Naive thymus-derived CD4-positive, alpha-beta T cell (primary cell): ENCODE results near the gene RGS11. TPM values are rescaled to one million over a fixed set of nuclear protein-coding genes. Genes with fewer than 3 reads are reported as not detected.

Experiments
- ATAC-seq: fragments of 150-1000 bp; cut with Tn5 transposase; 2 replicates; pipeline ENCODE4 v1.10.0; 2021; ENCODE audit warnings: mild to moderate bottlenecking, moderate library complexity
- CTCF ChIA-PET: fragments of 350-600 bp; sonication (Branson Sonifier 250); formaldehyde crosslinking; loops from one replicate; lab custom pipeline; 2021; ENCODE audit warnings: antibody characterized with exemption; lab: Charles Lee
- POLR2A ChIA-PET: fragments of 350-600 bp; sonication (Branson Sonifier 250); formaldehyde crosslinking; loops from one replicate; lab custom pipeline; 2021; ENCODE audit warnings: antibody characterized with exemption, inconsistent platforms; lab: Charles Lee
- DNase-seq, 9 donors: peaks; one replicate each; pipeline versions ENCODE4 v3.0.0 to v3.0.0-alpha.2; 2020 to 2022; ENCODE audit warnings: mixed read lengths in 1 of 9
- H3K27ac ChIP-seq: one replicate; pipeline ENCODE4 v1.7.0; 2013; ENCODE audit warnings: mild to moderate bottlenecking, low read depth, low read length, moderate library complexity
- H3K27me3 ChIP-seq, 2 donors: one replicate each; pipeline ENCODE4 v1.7.0; 2013; ENCODE audit warnings: low read length in 2 of 2, mild to moderate bottlenecking in 2 of 2, moderate library complexity in 2 of 2; ENCODE audit not compliant: control insufficient read depth in 2 of 2, insufficient read depth in 2 of 2
- H3K36me3 ChIP-seq, 3 experiments: 1 replicate in 2 of 3; 2 replicates in 1 of 3; pipeline ENCODE4 v1.7.0; 2013; ENCODE audit warnings: low read length in 3 of 3, mild to moderate bottlenecking in 3 of 3, moderate library complexity in 1 of 3; ENCODE audit not compliant: insufficient read depth in 3 of 3, control insufficient read depth in 2 of 3
- H3K4me1 ChIP-seq, 2 donors: one replicate each; pipeline ENCODE4 v1.7.0; 2013; ENCODE audit warnings: low read length in 2 of 2, mild to moderate bottlenecking in 2 of 2, moderate library complexity in 1 of 2; ENCODE audit not compliant: control insufficient read depth in 2 of 2, insufficient read depth in 2 of 2
- H3K4me3 ChIP-seq: 2 replicates; pipeline ENCODE4 v1.7.0; 2013; ENCODE audit warnings: mild to moderate bottlenecking, low read length
- H3K9me3 ChIP-seq, 3 experiments: 1 replicate in 2 of 3; 2 replicates in 1 of 3; pipeline ENCODE4 v1.7.0; 2013; ENCODE audit warnings: low read length in 3 of 3; ENCODE audit not compliant: control insufficient read depth in 2 of 3
- H3K27ac Mint-ChIP-seq, 9 donors: one replicate each; pipeline ENCODE4 v1.8.0; 2020 to 2022; ENCODE audit warnings: mixed read lengths in 9 of 9, mild to moderate bottlenecking in 8 of 9, moderate library complexity in 5 of 9, inconsistent platforms in 2 of 9
- H3K27me3 Mint-ChIP-seq, 5 donors: one replicate each; pipeline ENCODE4 v1.8.0; 2021 to 2022; ENCODE audit warnings: mixed read lengths in 5 of 5, mild to moderate bottlenecking in 1 of 5
- H3K36me3 Mint-ChIP-seq, 5 donors: one replicate each; pipeline ENCODE4 v1.8.0; 2020 to 2022; ENCODE audit warnings: mixed read lengths in 5 of 5, mild to moderate bottlenecking in 3 of 5, inconsistent platforms in 1 of 5
- H3K4me1 Mint-ChIP-seq, 7 donors: one replicate each; pipeline ENCODE4 v1.8.0; 2020 to 2022; ENCODE audit warnings: mixed read lengths in 7 of 7, mild to moderate bottlenecking in 3 of 7, inconsistent platforms in 1 of 7
- H3K4me3 Mint-ChIP-seq, 10 donors: one replicate each; pipeline ENCODE4 v1.8.0; 2020 to 2022; ENCODE audit warnings: mild to moderate bottlenecking in 10 of 10, mixed read lengths in 10 of 10, moderate library complexity in 6 of 10, inconsistent platforms in 2 of 10
- H3K9me3 Mint-ChIP-seq, 11 donors: one replicate each; pipeline ENCODE4 v1.8.0; 2020 to 2022; ENCODE audit warnings: mixed read lengths in 11 of 11, mild to moderate bottlenecking in 4 of 11, inconsistent platforms in 1 of 11, moderate library complexity in 1 of 11
- intact Hi-C, 2 donors: fragments of 100-400 bp; cut with micrococcal nuclease; formaldehyde crosslinking; loops; one replicate each; pipeline ENCODE4 v1.15.1; 2023
- polyA plus RNA-seq, 2 donors: library from polyadenylated mRNA; unstranded; fragments of 300-500 nt; fragmentation: Illumina TruSeq; gene quantifications; one replicate each; pipeline ENCODE4 v1.2.3, GENCODE V29; 2021
- total RNA-seq, 6 experiments: library from RNA in 5 of 6; stranded (reverse) in 5 of 6; gene quantifications; 1 replicate in 5 of 6; 2 replicates in 1 of 6; pipeline ENCODE4 v1.2.3 and lab custom pipeline; 2021 to 2026

RGS11 gene
- total and polyA plus RNA-seq, 7 experiments from 2014 or later, result 0.17 to 0.22 TPM; not detected in 5

GRCh38 chr16:287981-288920 lies 12.5 kb upstream of the RGS11 start:
- DNase-seq, result no peak
- H3K27me3 Mint-ChIP-seq, result no peaks in the 10 kb centered on the region
- no peaks in the 10 kb centered on the region for H3K4me1 Mint-ChIP-seq
- H3K36me3 ChIP-seq, result peaks cover 0 to 70% (median 9%) of the 10 kb centered on the region in 3 experiments
- ChIA-PET CTCF (no interaction called here), POLR2A (no interaction called here)
- ATAC-seq, result no peak
- H3K27ac Mint-ChIP-seq, result peak overlapping the region in 1 of 9 donors; percentile 6
- H3K27ac ChIP-seq, result no peak overlapping the region
- intact Hi-C loops, result no loop called here
- H3K9me3 Mint-ChIP-seq, result no peaks in the 10 kb centered on the region
- peaks cover 0 to 26% (median 7%) of the 10 kb centered on the region in 5 donors for H3K36me3 Mint-ChIP-seq
- peaks cover 0 to 4% (median 0%) of the 10 kb centered on the region in 3 experiments for H3K9me3 ChIP-seq
- H3K4me1 ChIP-seq, result no peaks in the 10 kb centered on the region
- H3K4me3 ChIP-seq, result no peak overlapping the region
- no peaks in the 10 kb centered on the region for H3K27me3 ChIP-seq
- H3K4me3 Mint-ChIP-seq, result no peak overlapping the region

- no peak overlapping the region for H3K27ac Mint-ChIP-seq
- H3K4me3 Mint-ChIP-seq, result no peak overlapping the region
- no peak for ATAC-seq
- H3K36me3 ChIP-seq, result peaks cover 0 to 61% (median 9%) of the 10 kb centered on the region in 3 experiments
- no peak overlapping the region for H3K27ac ChIP-seq
- POLR2A ChIA-PET, result no interaction called here
- H3K36me3 Mint-ChIP-seq, result peaks cover 0 to 22% (median 4%) of the 10 kb centered on the region in 5 donors
- H3K9me3 Mint-ChIP-seq, result no peaks in the 10 kb centered on the region
- DNase-seq, result no peak
- intact Hi-C loops, result no loop called here
- peaks cover 0 to 4% (median 0%) of the 10 kb centered on the region in 3 experiments for H3K9me3 ChIP-seq
- H3K4me1 Mint-ChIP-seq, result no peaks in the 10 kb centered on the region
- H3K27me3 Mint-ChIP-seq, result peaks cover 0 to 4% (median 0%) of the 10 kb centered on the region in 5 donors
- CTCF ChIA-PET, result no interaction called here
- no peaks in the 10 kb centered on the region for H3K27me3 ChIP-seq
- H3K4me3 ChIP-seq, result no peak overlapping the region
- H3K4me1 ChIP-seq, result no peaks in the 10 kb centered on the region
Measured at GRCh38 chr16:287298-287811, 11.6 kb upstream of the RGS11 start.

GRCh38 chr16:286491-287297 lies 10.9 kb upstream of the RGS11 start:
- POLR2A ChIA-PET, result no interaction called here
- peaks cover 0 to 20% (median 4%) of the 10 kb centered on the region in 5 donors for H3K36me3 Mint-ChIP-seq
- no peak for ATAC-seq
- peaks cover 0 to 4% (median 0%) of the 10 kb centered on the region in 5 donors for H3K27me3 Mint-ChIP-seq
- Histone ChIP-seq H3K36me3 (peaks cover 0 to 54% (median 5%) of the 10 kb centered on the region in 3 experiments), H3K4me1 (no peaks in the 10 kb centered on the region), H3K4me3 (no peak overlapping the region), H3K9me3 (peaks cover 0 to 4% (median 0%) of the 10 kb centered on the region in 3 experiments), H3K27me3 (no peaks in the 10 kb centered on the region), H3K27ac (no peak overlapping the region)
- CTCF ChIA-PET, result no interaction called here
- no peak overlapping the region for H3K4me3 Mint-ChIP-seq
- no peak for DNase-seq
- H3K27ac Mint-ChIP-seq, result no peak overlapping the region
- intact Hi-C loops, result no loop called here
- H3K4me1 Mint-ChIP-seq, result no peaks in the 10 kb centered on the region
- H3K9me3 Mint-ChIP-seq, result no peaks in the 10 kb centered on the region

- Histone ChIP-seq H3K27me3 (no peaks in the 10 kb centered on the region), H3K4me1 (no peaks in the 10 kb centered on the region), H3K27ac (no peak overlapping the region), H3K4me3 (no peak overlapping the region), H3K36me3 (peaks cover 0 to 42% (median 0%) of the 10 kb centered on the region in 3 experiments), H3K9me3 (peaks cover 0 to 4% (median 0%) of the 10 kb centered on the region in 3 experiments)
- no peaks in the 10 kb centered on the region for H3K4me1 Mint-ChIP-seq
- no peak overlapping the region for H3K4me3 Mint-ChIP-seq
- intact Hi-C loops, result no loop called here
- peaks cover 0 to 7% (median 0%) of the 10 kb centered on the region in 5 donors for H3K27me3 Mint-ChIP-seq
- no peak overlapping the region for H3K27ac Mint-ChIP-seq
- no peak for ATAC-seq
- peaks cover 0 to 12% (median 4%) of the 10 kb centered on the region in 5 donors for H3K36me3 Mint-ChIP-seq
- no peak for DNase-seq
- ChIA-PET POLR2A (no interaction called here), CTCF (no interaction called here)
- no peaks in the 10 kb centered on the region for H3K9me3 Mint-ChIP-seq
Measured at GRCh38 chr16:285146-286055, 9.7 kb upstream of the RGS11 start.

- CTCF ChIA-PET, result no interaction called here
Measured at GRCh38 chr16:284204-285120, 8.7 kb upstream of the RGS11 start.

More at GRCh38 chr16:284204-285120, 8.7 kb upstream of the RGS11 start:
- intact Hi-C loops, result no loop called here
- H3K36me3 ChIP-seq, result peaks cover 0 to 32% (median 0%) of the 10 kb centered on the region in 3 experiments
- H3K4me1 ChIP-seq, result no peaks in the 10 kb centered on the region
- Mint-ChIP-seq H3K27ac (no peak overlapping the region), H3K4me3 (no peak overlapping the region), H3K4me1 (no peaks in the 10 kb centered on the region), H3K27me3 (peaks cover 0 to 8% (median 0%) of the 10 kb centered on the region in 5 donors), H3K36me3 (peaks cover 0 to 10% (median 4%) of the 10 kb centered on the region in 5 donors), H3K9me3 (no peaks in the 10 kb centered on the region)
- H3K27me3 ChIP-seq, result no peaks in the 10 kb centered on the region
- H3K27ac ChIP-seq, result no peak overlapping the region
- ATAC-seq, result no peak
- H3K9me3 ChIP-seq, result peaks cover 0 to 4% (median 0%) of the 10 kb centered on the region in 3 experiments
- POLR2A ChIA-PET, result no interaction called here
- no peak overlapping the region for H3K4me3 ChIP-seq
- no peak for DNase-seq
